Measurements from ENCODE around the gene NKTR.

Gene NKTR

DNA sequence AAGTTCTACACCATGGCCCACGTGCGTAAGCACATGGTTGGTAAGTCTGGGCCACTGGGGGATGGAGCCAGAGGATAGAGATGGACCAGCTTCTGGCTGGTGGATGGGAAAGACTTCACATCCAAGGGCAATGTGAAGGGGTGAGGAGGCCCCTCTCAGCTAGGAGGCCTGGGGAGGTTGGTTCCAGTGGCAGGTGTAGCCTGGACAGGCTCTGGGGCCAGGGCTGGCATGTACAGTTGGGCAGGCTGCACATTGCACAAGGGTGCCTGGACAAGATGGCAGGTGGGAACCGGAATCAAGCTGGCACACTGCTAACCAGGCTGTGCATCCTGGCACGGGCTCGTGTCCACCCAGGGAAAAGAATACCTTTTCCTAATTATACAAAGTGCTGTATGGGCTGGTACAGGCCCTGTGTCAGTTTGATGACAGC lies 61.1 kb downstream of the NKTR start:
- TF ChIP-seq, protein P1, sequence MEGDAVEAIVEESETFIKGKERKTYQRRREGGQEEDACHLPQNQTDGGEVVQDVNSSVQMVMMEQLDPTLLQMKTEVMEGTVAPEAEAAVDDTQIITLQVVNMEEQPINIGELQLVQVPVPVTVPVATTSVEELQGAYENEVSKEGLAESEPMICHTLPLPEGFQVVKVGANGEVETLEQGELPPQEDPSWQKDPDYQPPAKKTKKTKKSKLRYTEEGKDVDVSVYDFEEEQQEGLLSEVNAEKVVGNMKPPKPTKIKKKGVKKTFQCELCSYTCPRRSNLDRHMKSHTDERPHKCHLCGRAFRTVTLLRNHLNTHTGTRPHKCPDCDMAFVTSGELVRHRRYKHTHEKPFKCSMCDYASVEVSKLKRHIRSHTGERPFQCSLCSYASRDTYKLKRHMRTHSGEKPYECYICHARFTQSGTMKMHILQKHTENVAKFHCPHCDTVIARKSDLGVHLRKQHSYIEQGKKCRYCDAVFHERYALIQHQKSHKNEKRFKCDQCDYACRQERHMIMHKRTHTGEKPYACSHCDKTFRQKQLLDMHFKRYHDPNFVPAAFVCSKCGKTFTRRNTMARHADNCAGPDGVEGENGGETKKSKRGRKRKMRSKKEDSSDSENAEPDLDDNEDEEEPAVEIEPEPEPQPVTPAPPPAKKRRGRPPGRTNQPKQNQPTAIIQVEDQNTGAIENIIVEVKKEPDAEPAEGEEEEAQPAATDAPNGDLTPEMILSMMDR (IDR thresholded peaks at IDR 0.05; ENCODE audit: low read length, missing control alignments) = no peak
- H3K4me3 ChIP-seq (replicated peaks; ENCODE audit: low read depth, low read length) = no peak overlapping the region
- no peak for DNase-seq (ENCODE audit: low read depth)

DNA sequence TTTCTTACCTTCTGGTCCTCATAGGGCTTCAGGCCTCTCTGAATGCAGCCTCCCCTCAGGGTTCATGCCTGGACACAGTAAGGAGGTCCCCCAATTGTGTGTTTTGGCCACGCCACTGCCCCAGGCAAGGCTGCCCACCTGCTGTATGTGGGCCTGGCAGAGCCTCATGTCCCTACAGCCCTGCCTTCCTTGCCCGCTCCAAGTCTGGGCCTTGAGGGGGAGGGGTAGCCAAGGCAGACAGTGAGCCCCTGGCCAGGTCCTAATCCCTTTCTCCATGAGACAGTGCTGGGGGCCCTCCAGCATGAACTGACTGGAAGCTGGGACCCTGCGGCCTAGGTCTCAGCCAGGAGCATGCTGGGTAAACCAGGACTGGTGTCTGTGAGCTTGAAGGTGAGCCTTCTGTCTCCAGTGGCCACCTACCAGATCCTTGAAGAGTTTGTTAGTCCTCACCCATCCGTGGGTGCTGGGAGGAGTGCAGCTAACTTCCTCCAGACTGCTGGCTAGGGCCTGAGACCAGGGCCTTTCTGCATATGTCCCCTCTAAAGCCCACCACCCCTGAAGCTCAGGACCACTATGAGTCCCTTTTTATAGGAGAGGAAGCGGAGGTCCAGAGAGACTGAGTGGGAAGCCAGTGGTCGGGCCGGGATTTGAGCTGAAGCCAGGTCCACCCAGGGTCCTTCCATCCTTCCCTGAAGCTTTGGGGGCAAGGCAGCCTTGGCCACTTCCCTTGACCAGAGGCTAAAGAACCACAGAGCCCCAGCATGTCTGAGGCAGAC lies 61.7 kb downstream of the NKTR start:
- DNase-seq (ENCODE audit: low read depth) = no peak
- TF ChIP-seq, protein P1 (IDR thresholded peaks at IDR 0.05; ENCODE audit: low read length, missing control alignments) = no peak
- no peak overlapping the region for H3K4me3 ChIP-seq (replicated peaks; ENCODE audit: low read depth, low read length)

DNA sequence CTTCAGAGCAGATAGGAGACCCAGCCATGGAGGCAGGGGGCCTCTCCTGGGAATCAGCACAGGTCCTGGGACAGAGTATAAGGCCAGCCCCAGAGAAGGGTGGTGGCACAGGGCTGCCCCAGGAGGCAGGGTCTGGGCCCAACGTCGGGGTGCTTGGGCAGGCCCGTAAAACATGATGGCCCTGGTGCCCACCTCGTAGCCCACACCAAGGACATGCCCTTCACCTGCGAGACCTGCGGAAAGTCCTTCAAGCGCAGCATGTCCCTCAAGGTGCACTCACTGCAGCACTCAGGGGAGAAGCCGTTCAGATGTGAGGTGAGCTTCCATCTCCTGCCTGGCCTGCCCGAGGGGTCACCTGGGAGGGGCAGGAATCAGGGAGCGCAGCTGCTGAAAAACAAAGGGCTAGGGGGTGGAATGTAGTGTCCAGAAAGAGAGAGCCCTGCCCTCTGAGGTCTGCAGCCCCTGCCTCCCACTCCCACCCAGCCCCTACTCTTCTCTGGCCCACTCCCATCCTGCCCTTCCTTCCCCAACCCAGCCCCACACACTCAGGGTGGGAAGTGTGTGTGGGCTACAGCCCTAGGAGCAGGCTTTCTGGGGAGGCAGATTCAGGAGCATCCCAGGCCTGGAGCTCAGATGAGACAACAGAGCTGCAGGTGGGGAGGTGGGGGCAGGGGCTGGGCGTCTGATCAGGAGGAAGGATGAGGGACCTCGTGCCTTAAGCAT lies 62.5 kb downstream of the NKTR start:
- H3K4me3 ChIP-seq (replicated peaks; ENCODE audit: low read depth, low read length) = no peak overlapping the region
- TF ChIP-seq, protein P1 (IDR thresholded peaks at IDR 0.05; ENCODE audit: low read length, missing control alignments) = no peak
- no peak for DNase-seq (ENCODE audit: low read depth)

DNA sequence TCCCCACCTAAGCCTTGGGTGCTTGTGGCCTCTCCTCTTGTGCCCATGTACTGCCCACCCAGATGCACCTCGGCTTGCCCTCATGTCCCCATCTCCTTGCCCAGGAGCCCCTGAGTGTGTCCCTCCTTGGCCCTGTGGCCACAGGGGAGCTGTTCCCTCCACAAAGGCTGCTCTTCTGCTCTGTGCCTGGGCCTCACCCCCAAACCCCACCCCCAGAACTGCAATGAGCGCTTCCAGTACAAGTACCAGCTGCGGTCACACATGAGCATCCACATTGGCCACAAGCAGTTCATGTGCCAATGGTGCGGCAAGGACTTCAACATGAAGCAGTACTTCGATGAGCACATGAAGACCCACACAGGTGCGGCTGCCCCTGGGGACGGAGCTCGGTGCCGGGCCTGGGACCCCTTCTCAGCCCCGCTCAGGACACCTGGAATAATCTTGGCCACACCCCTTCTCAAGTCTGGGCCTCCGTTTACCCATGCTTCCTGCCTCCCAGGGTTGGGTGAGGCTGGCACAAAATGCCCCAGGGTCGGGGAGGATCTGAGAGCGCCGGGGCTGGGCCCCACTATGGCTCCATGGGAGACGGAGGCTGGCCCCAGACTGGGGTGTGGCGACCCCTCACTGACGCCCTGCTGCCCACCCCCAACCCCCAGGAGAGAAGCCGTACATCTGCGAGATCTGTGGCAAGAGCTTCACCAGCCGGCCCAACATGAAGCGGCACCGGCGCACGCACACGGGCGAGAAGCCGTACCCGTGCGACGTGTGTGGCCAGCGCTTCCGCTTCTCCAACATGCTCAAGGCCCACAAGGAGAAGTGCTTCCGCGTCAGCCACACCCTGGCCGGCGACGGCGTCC lies 63.3 kb downstream of the NKTR start:
- no peak overlapping the region for H3K4me3 ChIP-seq (replicated peaks; ENCODE audit: low read depth, low read length)
- DNase-seq (ENCODE audit: low read depth) = no peak
- TF ChIP-seq, protein P1 (IDR thresholded peaks at IDR 0.05; ENCODE audit: low read length, missing control alignments) = no peak

DNA sequence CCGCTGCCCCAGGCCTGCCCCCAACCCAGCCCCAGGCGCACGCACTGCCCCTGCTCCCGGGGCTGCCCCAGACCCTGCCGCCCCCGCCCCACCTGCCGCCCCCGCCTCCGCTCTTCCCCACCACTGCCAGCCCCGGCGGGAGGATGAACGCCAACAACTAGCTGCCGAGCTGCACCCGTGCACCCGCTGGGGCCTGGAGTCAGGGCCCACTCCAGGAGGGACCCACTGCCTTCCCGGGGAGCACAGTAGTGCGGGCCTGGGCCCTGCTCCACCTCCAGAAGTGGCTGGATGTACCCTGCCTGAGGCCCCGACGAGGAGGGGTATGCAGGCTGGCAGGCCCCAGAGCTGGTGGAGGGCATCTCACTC lies 63.9 kb downstream of the NKTR start:
- DNase-seq (ENCODE audit: low read depth) = no peak
- TF ChIP-seq, protein P1 (IDR thresholded peaks at IDR 0.05; ENCODE audit: low read length, missing control alignments) = no peak
- H3K4me3 ChIP-seq (replicated peaks; ENCODE audit: low read depth, low read length) = no peak overlapping the region

DNA sequence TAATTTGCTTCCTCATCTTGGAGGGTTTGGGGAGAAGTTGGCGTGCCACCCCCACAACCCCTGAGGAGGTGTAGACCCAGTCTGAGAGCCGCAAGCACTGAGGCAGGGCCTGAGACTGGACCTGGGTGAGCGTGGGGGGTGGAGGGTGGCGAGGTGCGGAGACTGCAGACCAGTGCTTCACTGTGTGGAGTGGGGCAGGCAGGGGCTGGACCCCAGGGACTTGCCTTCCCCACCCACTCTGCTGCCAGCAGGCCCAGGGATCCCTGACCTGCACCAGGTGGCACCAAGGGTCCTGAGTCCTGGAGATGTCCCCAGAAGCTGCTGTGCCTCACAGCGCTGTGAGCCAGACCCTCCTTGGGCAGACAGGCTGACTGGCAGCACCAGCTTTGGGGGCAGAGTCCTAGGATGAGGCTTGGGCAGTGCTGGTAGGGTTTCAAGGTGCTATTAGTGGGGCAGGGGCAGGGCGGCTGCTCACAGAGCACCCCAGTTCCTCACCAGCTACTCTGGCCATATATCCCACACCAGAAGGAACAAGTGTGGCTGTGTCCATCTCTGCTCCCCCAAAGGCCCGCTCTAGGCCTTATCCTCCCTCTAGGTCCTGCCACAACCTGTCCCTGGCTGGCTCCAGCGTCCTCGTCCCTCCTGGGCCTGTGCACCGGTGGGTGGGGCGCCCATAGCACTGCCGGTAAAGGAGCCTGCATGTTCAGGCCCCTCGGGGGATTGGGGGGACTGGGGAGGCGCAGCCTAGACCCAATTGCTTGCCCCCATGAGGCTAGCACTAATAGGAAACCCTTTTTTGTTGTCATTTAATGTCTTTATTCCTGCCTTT lies 64.8 kb downstream of the NKTR start:
- TF ChIP-seq, protein P1 (IDR thresholded peaks at IDR 0.05; ENCODE audit: low read length, missing control alignments) = no peak
- no peak overlapping the region for H3K4me3 ChIP-seq (replicated peaks; ENCODE audit: low read depth, low read length)
- DNase-seq (ENCODE audit: low read depth) = no peak
